Stimulated activated CD4-positive, alpha-beta T cell treated with anti-CD3 and anti-CD28 coated beads, Interleukin-4, amount 100 ng/mL, for 48 hours (primary cell): ENCODE data around the gene PPP3CA.

Experiments used
- DNase-seq, 2 donors: peaks; one replicate each; pipeline ENCODE4 v3.0.0-alpha.2; 2020; ENCODE audit warnings: low read depth in 2 of 2

Gene PPP3CA

GRCh38 chr4:101288365-101289145, 58.8 kb downstream of the PPP3CA start:
- DNase-seq: no peak

GRCh38 chr4:101287324-101287723, 60.0 kb downstream of the PPP3CA start:
- no peak for DNase-seq

- DNase-seq: no peak
These were observed 60.7 kb downstream of the PPP3CA start for GRCh38 chr4:101286663-101287062.

- DNase-seq: no peak
These were observed 61.3 kb downstream of the PPP3CA start for GRCh38 chr4:101285985-101286384.

GRCh38 chr4:101284546-101284945, 62.8 kb downstream of the PPP3CA start:
- no peak for DNase-seq

- no peak for DNase-seq
These were observed 63.9 kb downstream of the PPP3CA start for GRCh38 chr4:101283434-101283833.

- peak in 1 of 2 donors; percentile 13 for DNase-seq
These were observed 65.1 kb downstream of the PPP3CA start for GRCh38 chr4:101282076-101282844.

GRCh38 chr4:101280866-101281600, 66.3 kb downstream of the PPP3CA start:
- no peak for DNase-seq

GRCh38 chr4:101279377-101279871, 67.9 kb downstream of the PPP3CA start:
- DNase-seq: no peak

- DNase-seq: no peak
These were observed 69.7 kb downstream of the PPP3CA start for GRCh38 chr4:101277671-101278070.

GRCh38 chr4:101276661-101277060, 70.7 kb downstream of the PPP3CA start:
- no peak for DNase-seq

- DNase-seq: no peak
These were observed 72.2 kb downstream of the PPP3CA start for GRCh38 chr4:101274888-101275752.

GRCh38 chr4:101271516-101271915, 75.8 kb downstream of the PPP3CA start:
- no peak for DNase-seq

- no peak for DNase-seq
These were observed 77.6 kb downstream of the PPP3CA start for GRCh38 chr4:101269682-101270081.

GRCh38 chr4:101265816-101266172, 81.5 kb downstream of the PPP3CA start:
- no peak for DNase-seq

GRCh38 chr4:101264993-101265815, 82.1 kb downstream of the PPP3CA start:
- no peak for DNase-seq

GRCh38 chr4:101264512-101264911, 82.8 kb downstream of the PPP3CA start:
- no peak for DNase-seq

GRCh38 chr4:101262683-101263082, 84.6 kb downstream of the PPP3CA start:
- no peak for DNase-seq

GRCh38 chr4:101259876-101260275, 87.5 kb downstream of the PPP3CA start:
- DNase-seq: no peak

GRCh38 chr4:101258883-101259282, 88.4 kb downstream of the PPP3CA start:
- DNase-seq: no peak
